B cell (primary cell): ENCODE results near the gene PLPPR3. TPM values are rescaled to one million over a fixed set of nuclear protein-coding genes. Genes with fewer than 3 reads are reported as not detected.

Experiments
- ATAC-seq: fragments of 200-7000 bp; cut with Tn5 transposase; one replicate; pipeline ENCODE4 v1.10.0; 2021; ENCODE audit warnings: low read depth, mild to moderate bottlenecking, moderate number of reproducible peaks, moderate library complexity
- CTCF ChIA-PET: fragments of 350-600 bp; sonication (Branson Sonifier 250); formaldehyde crosslinking; loops from one replicate; lab custom pipeline; 2021; ENCODE audit warnings: antibody characterized with exemption, inconsistent platforms; lab: Charles Lee
- POLR2A ChIA-PET: fragments of 350-600 bp; sonication (Branson Sonifier 250); formaldehyde crosslinking; loops from one replicate; lab custom pipeline; 2021; ENCODE audit warnings: antibody characterized with exemption; lab: Charles Lee
- DNase-seq: peaks from one replicate; pipeline ENCODE4 v3.0.0; 2013
- H2AFZ ChIP-seq: 2 replicates; pipeline ENCODE4 v1.6.1; 2012; ENCODE audit warnings: mild to moderate bottlenecking, low read depth, low read length; ENCODE audit not compliant: insufficient read depth, poor library complexity, severe bottlenecking
- H3K27ac ChIP-seq, 2 donors: 1 replicate in 1 of 2; 2 replicates in 1 of 2; pipeline ENCODE4 v1.5.1; 2012 to 2013; ENCODE audit warnings: low read length in 2 of 2, mild to moderate bottlenecking in 2 of 2, moderate library complexity in 1 of 2
- H3K27me3 ChIP-seq, 4 experiments: fragments of 200-600 bp in 1 of 4; sonication (generic) in 1 of 4; replicated peaks in 1 of 4; 1 replicate in 2 of 4; 2 replicates in 2 of 4; pipeline versions ENCODE4 v1.6.1 to v1.7.0; 2013 to 2016; ENCODE audit warnings: low read length in 3 of 4, mild to moderate bottlenecking in 2 of 4, mixed read lengths in 1 of 4, moderate library complexity in 1 of 4; ENCODE audit not compliant: insufficient read depth in 4 of 4, control insufficient read depth in 3 of 4; ENCODE audit errors: control extremely low read depth in 1 of 4
- H3K36me3 ChIP-seq, 2 experiments: replicated peaks in 1 of 2; 1 replicate in 1 of 2; 2 replicates in 1 of 2; pipeline versions ENCODE4 v1.6.1 to v1.7.1; 2013; ENCODE audit warnings: low read length in 1 of 2; ENCODE audit not compliant: insufficient read depth in 2 of 2, control insufficient read depth in 1 of 2; ENCODE audit errors: control extremely low read depth in 1 of 2, extremely low read depth in 1 of 2
- H3K4me1 ChIP-seq, 2 donors: fragments of 200-600 bp in 1 of 2; sonication (generic) in 1 of 2; 1 replicate in 1 of 2; 2 replicates in 1 of 2; pipeline versions ENCODE4 v1.5.1 to v1.6.1; 2013 to 2017; ENCODE audit warnings: low read length in 2 of 2; ENCODE audit not compliant: control insufficient read depth in 2 of 2, insufficient read depth in 2 of 2
- H3K4me2 ChIP-seq: replicated peaks from 2 replicates; pipeline ENCODE3; 2012; ENCODE audit warnings: mild to moderate bottlenecking, low read depth, low read length; ENCODE audit not compliant: poor library complexity, severe bottlenecking
- H3K4me3 ChIP-seq, 5 experiments: fragments of 200-600 bp in 1 of 5; sonication (generic) in 1 of 5; 1 replicate in 3 of 5; 2 replicates in 2 of 5; pipeline versions ENCODE4 v1.5.1 to v1.7.0; 2011 to 2016; ENCODE audit warnings: low read length in 4 of 5, mild to moderate bottlenecking in 4 of 5, low read depth in 2 of 5, control low read depth in 1 of 5, moderate library complexity in 1 of 5; ENCODE audit not compliant: insufficient read depth in 1 of 5; ENCODE audit errors: control extremely low read depth in 1 of 5, extremely low read depth in 1 of 5
- H3K79me2 ChIP-seq: fragments of 200-600 bp; sonication (generic); one replicate; pipeline ENCODE4 v1.6.0; 2016; ENCODE audit warnings: low read length; ENCODE audit not compliant: control insufficient read depth, insufficient read depth
- H3K9ac ChIP-seq: fragments of 200-600 bp; sonication (generic); 2 replicates; pipeline ENCODE4 v1.6.1; 2017; ENCODE audit warnings: mild to moderate bottlenecking, low read length, moderate library complexity
- H3K9me3 ChIP-seq, 3 donors: one replicate each; pipeline versions ENCODE4 v1.6.1 to v1.7.1; 2013; ENCODE audit warnings: low read length in 2 of 3; ENCODE audit not compliant: control insufficient read depth in 2 of 3, insufficient read depth in 1 of 3; ENCODE audit errors: control extremely low read depth in 1 of 3
- H4K20me1 ChIP-seq: 2 replicates; pipeline ENCODE4 v1.6.0; 2012; ENCODE audit warnings: mild to moderate bottlenecking, low read length; ENCODE audit not compliant: insufficient read depth, control insufficient read depth, poor library complexity, severe bottlenecking
- H3K27ac Mint-ChIP-seq: one replicate; pipeline ENCODE4 v1.8.0; 2021; ENCODE audit warnings: mixed read lengths
- H3K27me3 Mint-ChIP-seq: one replicate; pipeline ENCODE4 v1.8.0; 2021; ENCODE audit warnings: mixed read lengths
- H3K4me1 Mint-ChIP-seq: one replicate; pipeline ENCODE4 v1.8.0; 2021; ENCODE audit warnings: mixed read lengths
- H3K4me3 Mint-ChIP-seq: one replicate; pipeline ENCODE4 v1.8.0; 2021; ENCODE audit warnings: mixed read lengths
- H3K9me3 Mint-ChIP-seq: one replicate; pipeline ENCODE4 v1.8.0; 2022; ENCODE audit warnings: mixed read lengths; ENCODE audit not compliant: insufficient read depth
- EZH2 ChIP-seq: IDR thresholded peaks from 2 replicates; pipeline ENCODE4 v1.6.1; 2012; ENCODE audit warnings: borderline replicate concordance, low read depth, mild to moderate bottlenecking, moderate library complexity, low read length; ENCODE audit not compliant: insufficient read depth, poor library complexity, severe bottlenecking
- whole genome bisulfite sequencing: methylation state at CpG from one replicate; pipeline ENCODE4 v1.1.5; 2013; ENCODE audit warnings: missing lambda C conversion rate; ENCODE audit not compliant: insufficient coverage; 5-methylcytosine and 5-hydroxymethylcytosine counted together
- intact Hi-C: fragments of 100-400 bp; cut with micrococcal nuclease; formaldehyde crosslinking; loops from one replicate; pipeline ENCODE4 v1.10.0; 2022
- polyA plus RNA-seq: library from polyadenylated mRNA; depleted of rRNA; stranded (reverse); fragments of >200 nt; gene quantifications from 2 replicates; pipeline ENCODE4 v1.2.3, GENCODE V29; 2012
- total RNA-seq, 2 donors: library from RNA; stranded (reverse); fragments of 120-200 nt in 1 of 2; gene quantifications; 1 replicate in 1 of 2; 2 replicates in 1 of 2; pipeline versions ENCODE4 v1.2.3 to v1.2.4, GENCODE V29; 2013 to 2022
- TF ChIP-seq, protein P1 (sequence below): fragments of 200-600 bp; IDR thresholded peaks from one replicate; pipeline ENCODE4 v1.8.0; 2022; ENCODE audit warnings: antibody characterized with exemption, mild to moderate bottlenecking

The PLPPR3 gene
- total and polyA plus RNA-seq, 2 donors (not counting 1 experiment from before 2014, with no cell fraction given) = not detected

DNA sequence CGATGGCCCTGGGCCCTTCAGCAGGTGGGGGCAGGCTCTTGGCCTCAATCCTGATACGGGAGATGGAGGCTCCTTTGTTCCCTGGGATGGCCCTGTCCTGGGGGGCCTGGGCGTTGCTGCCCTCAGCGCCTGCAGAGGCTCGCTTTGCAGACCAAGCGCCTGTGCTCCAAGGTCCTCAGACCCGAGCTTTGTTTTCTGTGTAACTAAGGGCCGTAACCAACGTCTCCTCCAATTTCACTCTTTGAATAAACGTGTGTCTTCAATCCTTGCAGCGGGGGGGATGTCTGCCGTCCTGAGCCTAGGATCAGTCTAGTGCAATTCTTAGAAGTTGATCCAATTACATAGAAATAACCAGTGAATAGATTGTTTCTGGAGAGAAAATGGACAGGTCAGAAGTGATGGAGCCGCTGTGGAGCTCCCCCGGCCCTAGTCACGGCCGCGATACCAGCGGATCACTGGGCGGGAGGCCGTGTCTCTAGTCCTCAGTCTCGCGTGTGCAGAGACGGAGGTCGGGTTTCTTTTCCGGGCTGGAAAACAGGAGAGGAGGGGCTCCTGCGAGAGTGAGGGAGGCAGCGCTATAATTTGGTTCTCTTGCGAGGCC is 19.2 kb downstream of the PLPPR3 start:
- 98% methylated on average over 25 of the region's 28 CpGs for WGBS
- TF ChIP-seq EZH2 = no peak
- TF ChIP-seq, protein P1, sequence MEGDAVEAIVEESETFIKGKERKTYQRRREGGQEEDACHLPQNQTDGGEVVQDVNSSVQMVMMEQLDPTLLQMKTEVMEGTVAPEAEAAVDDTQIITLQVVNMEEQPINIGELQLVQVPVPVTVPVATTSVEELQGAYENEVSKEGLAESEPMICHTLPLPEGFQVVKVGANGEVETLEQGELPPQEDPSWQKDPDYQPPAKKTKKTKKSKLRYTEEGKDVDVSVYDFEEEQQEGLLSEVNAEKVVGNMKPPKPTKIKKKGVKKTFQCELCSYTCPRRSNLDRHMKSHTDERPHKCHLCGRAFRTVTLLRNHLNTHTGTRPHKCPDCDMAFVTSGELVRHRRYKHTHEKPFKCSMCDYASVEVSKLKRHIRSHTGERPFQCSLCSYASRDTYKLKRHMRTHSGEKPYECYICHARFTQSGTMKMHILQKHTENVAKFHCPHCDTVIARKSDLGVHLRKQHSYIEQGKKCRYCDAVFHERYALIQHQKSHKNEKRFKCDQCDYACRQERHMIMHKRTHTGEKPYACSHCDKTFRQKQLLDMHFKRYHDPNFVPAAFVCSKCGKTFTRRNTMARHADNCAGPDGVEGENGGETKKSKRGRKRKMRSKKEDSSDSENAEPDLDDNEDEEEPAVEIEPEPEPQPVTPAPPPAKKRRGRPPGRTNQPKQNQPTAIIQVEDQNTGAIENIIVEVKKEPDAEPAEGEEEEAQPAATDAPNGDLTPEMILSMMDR = no peak
- H3K27ac Mint-ChIP-seq = no peak overlapping the region
- intact Hi-C loops = no loop called here
- CTCF ChIA-PET = no interaction called here
- H3K4me3 Mint-ChIP-seq = no peak overlapping the region
- no peaks in the 10 kb centered on the region for H3K9me3 ChIP-seq
- H2AFZ ChIP-seq = no peak overlapping the region
- H3K27ac ChIP-seq = no peak overlapping the region
- no peaks in the 10 kb centered on the region for H3K27me3 ChIP-seq
- H3K27me3 Mint-ChIP-seq = no peaks in the 10 kb centered on the region
- no peak overlapping the region for H3K4me2 ChIP-seq
- POLR2A ChIA-PET = interaction anchor here (0.6 kb wide), 1 partner anchor 9 kb away, joined by 7 read pairs; no protein-coding TSS in a partner anchor
- H3K79me2 ChIP-seq = peaks cover 97% of the 10 kb centered on the region
- peaks cover 40% of the 10 kb centered on the region for H3K4me1 Mint-ChIP-seq
- no peak overlapping the region for H3K4me3 ChIP-seq
- H3K36me3 ChIP-seq = peaks cover 4 to 72% of the 10 kb centered on the region in 2 experiments
- ATAC-seq (no peak), DNase-seq (peak; percentile 14)
- peaks cover 22 to 39% of the 10 kb centered on the region in 2 donors for H3K4me1 ChIP-seq
- no peaks in the 10 kb centered on the region for H3K9me3 Mint-ChIP-seq
- peaks cover 97% of the 10 kb centered on the region for H4K20me1 ChIP-seq
- no peak overlapping the region for H3K9ac ChIP-seq

DNA sequence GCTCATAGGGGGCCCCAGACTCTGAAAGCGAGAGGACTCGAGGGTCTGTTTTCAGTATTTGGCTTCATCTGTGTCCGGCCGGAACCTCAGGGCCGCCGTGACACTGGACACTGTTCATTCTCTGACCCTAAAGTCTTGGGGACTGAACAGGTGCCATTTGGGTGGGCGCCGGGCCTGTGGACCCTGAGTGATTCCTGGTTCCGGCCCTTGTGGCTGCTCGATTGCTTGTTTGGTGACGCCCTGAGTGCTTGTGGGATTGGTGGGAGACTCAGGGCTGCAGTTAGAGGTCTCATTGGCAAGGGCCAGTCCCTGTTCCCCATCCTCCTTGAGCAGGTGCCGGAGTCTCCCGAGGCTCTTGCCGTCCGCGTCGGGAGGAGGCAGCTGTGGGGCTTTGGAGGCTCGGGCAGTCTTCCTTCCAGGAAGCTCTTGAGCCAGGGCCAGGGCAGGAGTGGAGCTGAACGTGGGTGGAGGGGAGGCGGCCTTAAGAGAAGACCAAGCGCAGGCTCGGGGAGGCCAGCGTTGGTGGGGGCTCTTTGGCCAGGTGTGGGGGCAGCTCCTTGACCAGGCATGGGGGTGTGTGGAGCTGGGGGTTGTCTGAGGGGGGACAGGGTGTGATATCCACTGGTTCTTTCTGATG is 19.8 kb downstream of the PLPPR3 start:
- H3K4me1 ChIP-seq = peaks cover 22 to 39% of the 10 kb centered on the region in 2 donors
- intact Hi-C loops = no loop called here
- H4K20me1 ChIP-seq = peaks cover 91% of the 10 kb centered on the region
- peaks cover 0 to 66% of the 10 kb centered on the region in 2 experiments for H3K36me3 ChIP-seq
- peak; percentile 24 for DNase-seq
- TF ChIP-seq EZH2 = no peak
- TF ChIP-seq, protein P1 = no peak
- POLR2A ChIA-PET = interaction anchor here (0.6 kb wide), 1 partner anchor 9 kb away, joined by 7 read pairs; no protein-coding TSS in a partner anchor
- no peak for ATAC-seq
- peaks cover 91% of the 10 kb centered on the region for H3K79me2 ChIP-seq
- no peak overlapping the region for H3K4me3 ChIP-seq
- H3K4me2 ChIP-seq = peak overlapping the region; percentile 4
- H3K27ac ChIP-seq = no peak overlapping the region
- Mint-ChIP-seq H3K9me3 (no peaks in the 10 kb centered on the region), H3K27me3 (no peaks in the 10 kb centered on the region), H3K27ac (no peak overlapping the region), H3K4me3 (no peak overlapping the region), H3K4me1 (peaks cover 40% of the 10 kb centered on the region)
- H3K9me3 ChIP-seq = no peaks in the 10 kb centered on the region
- CTCF ChIA-PET = no interaction called here
- no peak overlapping the region for H2AFZ ChIP-seq
- H3K9ac ChIP-seq = no peak overlapping the region
- no peaks in the 10 kb centered on the region for H3K27me3 ChIP-seq
- WGBS = 94% methylated on average over 21 of the region's 23 CpGs
